GM23248 (cell line): ENCODE data around the gene USP10.

ENCODE experiments used
- EZH2 ChIP-seq: fragments of 200-600 bp; sonication (generic); IDR thresholded peaks from 2 replicates; pipeline ENCODE4 v1.6.1; 2018; ENCODE audit warnings: antibody characterized with exemption, mild to moderate bottlenecking; ENCODE audit not compliant: insufficient read depth, poor library complexity, severe bottlenecking
- EZH2phosphoT487 ChIP-seq: fragments of 200-600 bp; sonication (generic); IDR thresholded peaks from 2 replicates; pipeline ENCODE4 v1.6.1; 2018; ENCODE audit warnings: antibody characterized with exemption, moderate library complexity, mild to moderate bottlenecking, low read depth; ENCODE audit not compliant: insufficient read depth

DNA sequence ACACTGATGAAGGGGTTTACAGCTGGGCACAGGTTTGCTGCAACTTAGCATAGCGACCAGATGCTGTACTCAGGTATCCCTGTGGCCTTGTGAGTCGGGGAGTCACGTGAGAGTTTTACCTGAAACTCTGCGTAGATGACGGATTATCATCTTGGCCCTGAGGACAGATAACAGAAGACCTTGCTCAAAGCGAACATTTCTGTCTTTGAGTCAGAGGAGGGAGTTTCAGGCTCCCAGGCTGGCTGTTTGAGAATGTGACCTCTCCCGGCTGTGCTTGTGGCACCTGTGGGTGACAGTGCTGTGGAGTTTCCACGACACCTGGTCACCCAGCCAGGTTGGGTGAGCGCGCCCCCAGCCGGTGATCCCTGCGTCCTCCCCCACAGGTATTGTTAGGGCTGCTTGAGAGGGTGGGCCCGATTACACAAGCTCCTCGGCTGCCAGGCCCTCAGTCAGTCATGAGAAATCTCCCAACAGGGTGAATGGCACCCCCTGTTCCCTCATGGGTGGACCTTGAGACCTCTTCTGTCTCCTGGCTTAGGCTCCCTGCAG is 75.5 kb downstream of the USP10 start:
- TF ChIP-seq EZH2phosphoT487: no peak
- no peak for TF ChIP-seq EZH2
